PC-3 (cell line): ENCODE data around the gene AKAP8L. TPM values are rescaled to one million over a fixed set of nuclear protein-coding genes. Genes with fewer than 3 reads are reported as not detected.
A peak's percentile ranks its signal among the peaks of the same experiment; 100 is the strongest.

Experiments used
- ATAC-seq: fragments of 200-7000 bp; cut with Tn5 transposase; 2 replicates; pipeline ENCODE4 v1.9.1; 2020; ENCODE audit warnings: mild to moderate bottlenecking, moderate library complexity
- BruUV-seq: library from RNA; stranded (reverse); fragments of 400-500 nt; replicated peaks from 2 replicates; lab custom pipeline; 2021; lab: Mats Ljungman, UMichigan
- CTCF ChIA-PET: fragments of 300-600 bp; sonication (Branson Sonifier 250); formaldehyde crosslinking; loops from one replicate; lab custom pipeline; 2022; ENCODE audit warnings: antibody characterized with exemption; lab: Charles Lee
- POLR2A ChIA-PET: fragments of 300-600 bp; sonication (Branson Sonifier 250); formaldehyde crosslinking; loops from one replicate; lab custom pipeline; 2022; ENCODE audit warnings: antibody characterized with exemption; ENCODE audit not compliant: unreplicated experiment; lab: Charles Lee
- DNase-seq: peaks from one replicate; pipeline ENCODE4 v3.0.0-alpha.2; 2015
- H2AFZ ChIP-seq: fragments of 300-600 bp; sonication (generic); 2 replicates; pipeline ENCODE4 v1.6.0; 2016; ENCODE audit warnings: antibody characterized with exemption, low read length
- H3F3A ChIP-seq: fragments of 300-600 bp; sonication (generic); one replicate; pipeline ENCODE4 v1.6.0; 2017; ENCODE audit warnings: antibody characterized with exemption, low read length, control low read depth, mild to moderate bottlenecking; ENCODE audit not compliant: unreplicated experiment
- H3K27ac ChIP-seq: fragments of 300-600 bp; sonication (generic); 2 replicates; pipeline ENCODE4 v1.5.1; 2016; ENCODE audit warnings: mild to moderate bottlenecking, low read length
- H3K27me3 ChIP-seq: fragments of 300-600 bp; sonication (generic); 2 replicates; pipeline ENCODE4 v1.6.1; 2016; ENCODE audit warnings: low read length, mixed read lengths
- H3K36me3 ChIP-seq: fragments of 300-600 bp; sonication (generic); 2 replicates; pipeline ENCODE4 v1.6.1; 2016; ENCODE audit warnings: low read depth, mixed run types, low read length, mixed read lengths
- H3K4me1 ChIP-seq: fragments of 300-600 bp; sonication (generic); 2 replicates; pipeline ENCODE4 v1.5.1; 2016; ENCODE audit warnings: low read length; ENCODE audit not compliant: insufficient read depth
- H3K4me2 ChIP-seq: fragments of 300-600 bp; sonication (generic); 2 replicates; pipeline ENCODE4 v1.6.0; 2016; ENCODE audit warnings: low read length
- H3K4me3 ChIP-seq: fragments of 300-600 bp; sonication (generic); 2 replicates; pipeline ENCODE4 v1.5.1; 2016; ENCODE audit warnings: mild to moderate bottlenecking, low read length, mixed read lengths
- H3K79me2 ChIP-seq: fragments of 300-600 bp; sonication (generic); 2 replicates; pipeline ENCODE4 v1.6.1; 2017; ENCODE audit warnings: low read length, mixed read lengths
- H3K9ac ChIP-seq: fragments of 300-600 bp; sonication (generic); 2 replicates; pipeline ENCODE4 v1.6.0; 2016; ENCODE audit warnings: mild to moderate bottlenecking, low read length
- H3K9me2 ChIP-seq: fragments of 300-600 bp; sonication (generic); replicated peaks from 2 replicates; pipeline ENCODE4 v1.6.1; 2016; ENCODE audit warnings: mixed run types, low read length, mixed read lengths
- H3K9me3 ChIP-seq: fragments of 300-600 bp; sonication (generic); 2 replicates; pipeline ENCODE4 v1.6.1; 2016; ENCODE audit warnings: low read length, mixed read lengths
- H4K20me1 ChIP-seq: fragments of 300-600 bp; sonication (generic); 2 replicates; pipeline ENCODE4 v1.6.1; 2016; ENCODE audit warnings: low read length, mixed read lengths
- CTCF ChIP-seq: fragments of 300-600 bp; sonication (generic); conservative IDR thresholded peaks from 2 replicates; pipeline ENCODE4 v1.5.1; 2017; ENCODE audit warnings: antibody characterized with exemption, low read depth, mild to moderate bottlenecking, low read length
- EZH2 ChIP-seq: fragments of 300-600 bp; sonication (generic); IDR thresholded peaks from one replicate; pipeline ENCODE4 v1.6.1; 2017; ENCODE audit warnings: antibody characterized with exemption, mild to moderate bottlenecking, low read length; ENCODE audit not compliant: unreplicated experiment
- EZH2phosphoT487 ChIP-seq: fragments of 300-600 bp; sonication (generic); IDR thresholded peaks from 2 replicates; pipeline ENCODE4 v1.6.1; 2018; ENCODE audit warnings: mild to moderate bottlenecking, antibody characterized with exemption, low read length, borderline replicate concordance
- intact Hi-C: fragments of 100-400 bp; cut with micrococcal nuclease; formaldehyde crosslinking; loops from 2 replicates; pipeline ENCODE4 v1.9.0; 2023
- total RNA-seq: library from RNA; depleted of rRNA; stranded (reverse); fragments of >200 nt; gene quantifications from 2 replicates; pipeline ENCODE4 v1.2.3, GENCODE V29; 2014

Gene AKAP8L
- total RNA-seq, 1 experiment from 2014 or later: 97.9 TPM

GRCh38 chr19:15436826-15437110 lies 18.0 kb upstream of the AKAP8L start:
- Histone ChIP-seq H3K79me2 (peaks cover 5% of the 10 kb centered on the region), H3K4me2 (no peak overlapping the region), H3K9ac (no peak overlapping the region), H3F3A (no peaks in the 10 kb centered on the region), H3K27me3 (no peaks in the 10 kb centered on the region), H3K36me3 (no peaks in the 10 kb centered on the region), H2AFZ (no peak overlapping the region), H4K20me1 (no peaks in the 10 kb centered on the region), H3K9me2 (no peaks in the 10 kb centered on the region), H3K4me3 (no peak overlapping the region), H3K9me3 (no peaks in the 10 kb centered on the region), H3K4me1 (peaks cover 7% of the 10 kb centered on the region; the same call in 1 of the 2 replicates), H3K27ac (no peak overlapping the region)
- no TSS peak for BruUV-seq
- TF ChIP-seq EZH2 (no peak), CTCF (no peak), EZH2phosphoT487 (no peak)
- no peak for ATAC-seq
- POLR2A ChIA-PET: no interaction called here
- DNase-seq: no peak
- intact Hi-C loops: no loop called here
- CTCF ChIA-PET: no interaction called here

GRCh38 chr19:15436012-15436825 lies 17.4 kb upstream of the AKAP8L start:
- intact Hi-C loops: no loop called here
- ATAC-seq (no peak), DNase-seq (no peak)
- H2AFZ ChIP-seq: no peak overlapping the region
- no peaks in the 10 kb centered on the region for H3K27me3 ChIP-seq
- peaks cover 5% of the 10 kb centered on the region; the same call in 1 of the 2 replicates for H4K20me1 ChIP-seq
- H3K4me2 ChIP-seq: no peak overlapping the region
- CTCF ChIA-PET: no interaction called here
- no peak overlapping the region for H3K27ac ChIP-seq
- no peaks in the 10 kb centered on the region for H3F3A ChIP-seq
- no peaks in the 10 kb centered on the region for H3K9me3 ChIP-seq
- BruUV-seq: no TSS peak
- peaks cover 12% of the 10 kb centered on the region for H3K4me1 ChIP-seq
- TF ChIP-seq EZH2 (no peak), EZH2phosphoT487 (no peak), CTCF (no peak)
- no peaks in the 10 kb centered on the region for H3K36me3 ChIP-seq
- POLR2A ChIA-PET: no interaction called here
- H3K9me2 ChIP-seq: no peaks in the 10 kb centered on the region
- no peak overlapping the region for H3K4me3 ChIP-seq
- H3K9ac ChIP-seq: no peak overlapping the region
- H3K79me2 ChIP-seq: peaks cover 10% of the 10 kb centered on the region

- Histone ChIP-seq H3K4me2 (peak overlapping the region; percentile 99), H2AFZ (peak overlapping the region; percentile 99), H3K27me3 (no peaks in the 10 kb centered on the region), H3K4me1 (peaks cover 21% of the 10 kb centered on the region), H3K36me3 (peaks cover 11% of the 10 kb centered on the region; the same call in 1 of the 2 replicates), H4K20me1 (peaks cover 15% of the 10 kb centered on the region; the same call in 1 of the 2 replicates), H3K4me3 (peak overlapping the region; percentile 71), H3K9ac (no peak overlapping the region), H3K9me3 (no peaks in the 10 kb centered on the region), H3K27ac (no peak overlapping the region), H3K79me2 (peaks cover 36% of the 10 kb centered on the region), H3K9me2 (no peaks in the 10 kb centered on the region), H3F3A (no peaks in the 10 kb centered on the region)
- ChIA-PET POLR2A (interaction anchor here (0.5 kb wide), 1 partner anchor 1771 kb away, joined by 3 read pairs; no protein-coding TSS in a partner anchor), CTCF (no interaction called here)
- ATAC-seq (no peak), DNase-seq (no peak)
- TF ChIP-seq EZH2 (no peak), CTCF (no peak), EZH2phosphoT487 (no peak)
- no TSS peak for BruUV-seq
- intact Hi-C loops: loop anchor here (2.0 kb wide), 1 partner anchor 15 kb away; the partner anchor contains the start of gene WIZ
Observed at GRCh38 chr19:15433519-15434069, 14.8 kb upstream of the AKAP8L start.
